GM12878 (cell line): ENCODE results near the gene MYH9. TPM values are rescaled to one million over a fixed set of nuclear protein-coding genes. Genes with fewer than 3 reads are reported as not detected.

ENCODE experiments used
- ATAC-seq: fragments of 200-7000 bp; cut with Tn5 transposase; 3 replicates; pipeline ENCODE4 v1.9.1; 2020; ENCODE audit warnings: mild to moderate bottlenecking, moderate library complexity
- BruUV-seq: library from RNA; stranded (reverse); fragments of 400-500 nt; replicated peaks from 2 replicates; lab custom pipeline; 2021; lab: Mats Ljungman, UMichigan
- CTCF ChIA-PET: fragments of 300-600 bp; sonication (Branson Sonifier 250); formaldehyde crosslinking; extraction: SDS; loops from one replicate; lab custom pipeline; 2021; ENCODE audit warnings: inconsistent platforms; lab: Yijun Ruan, JAX
- POLR2A ChIA-PET: fragments of 350-600 bp; formaldehyde crosslinking; extraction: SDS; loops from one replicate; lab custom pipeline; 2021; ENCODE audit warnings: inconsistent platforms; lab: Charles Lee
- RAD21 ChIA-PET: fragments of 300-600 bp; sonication (Branson Sonifier 250); formaldehyde crosslinking; loops from one replicate; lab custom pipeline; 2023; ENCODE audit warnings: antibody characterized with exemption; ENCODE audit not compliant: unreplicated experiment; lab: Charles Lee
- SMC1A ChIA-PET: fragments of 300-600 bp; sonication (Branson Sonifier 250); formaldehyde crosslinking; loops from one replicate; lab custom pipeline; 2023; ENCODE audit not compliant: unreplicated experiment, uncharacterized antibody; lab: Charles Lee
- DNase-seq: peaks from one replicate; pipeline ENCODE4 v3.0.0-alpha.2; 2011; ENCODE audit warnings: low read depth, low spot score
- FAIRE-seq: peaks from 3 replicates; lab custom pipeline; 2011; peaks lifted over from hg19 to GRCh38; lab: Jason Lieb, UNC
- H2AFZ ChIP-seq: 2 replicates; pipeline ENCODE4 v1.6.0; 2011; ENCODE audit warnings: low read depth, low read length, control low read depth; ENCODE audit not compliant: control insufficient read depth
- H3K27ac ChIP-seq: 2 replicates; pipeline ENCODE4 v1.5.1; 2011; ENCODE audit warnings: control low read depth; ENCODE audit not compliant: control insufficient read depth, insufficient read depth
- H3K27me3 ChIP-seq, 2 experiments: replicated peaks in 1 of 2; 2 replicates each; pipeline versions ENCODE4 v1.6.0 to v1.6.1; 2011; ENCODE audit warnings: low read length in 1 of 2; ENCODE audit not compliant: control insufficient read depth in 2 of 2, insufficient read depth in 2 of 2
- H3K36me3 ChIP-seq, 2 experiments: 2 replicates each; pipeline ENCODE4 v1.5.1; 2011; ENCODE audit warnings: low read length in 1 of 2; ENCODE audit not compliant: control insufficient read depth in 2 of 2, insufficient read depth in 2 of 2
- H3K4me1 ChIP-seq: 2 replicates; pipeline ENCODE4 v1.6.1; 2011; ENCODE audit warnings: mild to moderate bottlenecking, low read length, moderate library complexity, mixed read lengths; ENCODE audit not compliant: control insufficient read depth, insufficient read depth
- H3K4me2 ChIP-seq: 2 replicates; pipeline ENCODE4 v1.6.0; 2011; ENCODE audit warnings: control low read depth; ENCODE audit not compliant: control insufficient read depth, insufficient read depth
- H3K4me3 ChIP-seq: fragments of 200-600 bp; sonication (generic); 2 replicates; pipeline ENCODE4 v1.5.1; 2016
- H3K79me2 ChIP-seq: 2 replicates; pipeline ENCODE4 v1.6.0; 2011; ENCODE audit warnings: low read length; ENCODE audit not compliant: control insufficient read depth, insufficient read depth
- H3K9ac ChIP-seq: 2 replicates; pipeline ENCODE4 v1.8.0; 2011; ENCODE audit warnings: low read length, control low read depth, mixed read lengths; ENCODE audit not compliant: control insufficient read depth, insufficient read depth
- H3K9me3 ChIP-seq: replicated peaks from 3 replicates; pipeline ENCODE4 v1.5.1; 2011; ENCODE audit warnings: mild to moderate bottlenecking, low read length; ENCODE audit not compliant: control insufficient read depth, insufficient read depth
- H4K20me1 ChIP-seq: 2 replicates; pipeline ENCODE4 v1.6.0; 2011; ENCODE audit not compliant: control insufficient read depth, insufficient read depth
- FOS ChIP-seq: IDR thresholded peaks from 3 replicates; pipeline ENCODE4 v1.6.1; 2011; ENCODE audit warnings: borderline replicate concordance; ENCODE audit not compliant: insufficient read length; ENCODE audit errors: extremely low read depth
- GABPA ChIP-seq: IDR thresholded peaks from 2 replicates; pipeline ENCODE4 v1.6.1; 2014; ENCODE audit warnings: antibody characterized with exemption, low read depth, mild to moderate bottlenecking, inconsistent platforms
- IRF4 ChIP-seq: IDR thresholded peaks from 2 replicates; pipeline ENCODE4 v1.6.1; 2011; ENCODE audit warnings: low read depth, low read length
- JUND ChIP-seq: IDR thresholded peaks from 2 replicates; pipeline ENCODE4 v1.6.1; 2012; ENCODE audit warnings: low read depth, mild to moderate bottlenecking, low read length, improper control_type of control experiment, moderate library complexity
- PAX5 ChIP-seq: IDR thresholded peaks from 2 replicates; pipeline ENCODE4 v1.6.1; 2011; ENCODE audit warnings: low read depth, low read length, borderline replicate concordance
- RAD21 ChIP-seq: IDR thresholded peaks from 2 replicates; pipeline ENCODE4 v1.6.1; 2011; ENCODE audit warnings: mild to moderate bottlenecking, low read depth, low read length, moderate library complexity; ENCODE audit not compliant: insufficient read depth
- SMAD5 ChIP-seq: IDR thresholded peaks from 2 replicates; pipeline ENCODE4 v1.6.1; 2016; ENCODE audit warnings: antibody characterized with exemption, low read depth
- SMC3 ChIP-seq: IDR thresholded peaks from 2 replicates; pipeline ENCODE4 v1.6.1; 2011; ENCODE audit warnings: low read length, improper control_type of control experiment, borderline replicate concordance
- SREBF1 ChIP-seq: IDR thresholded peaks from 2 replicates; pipeline ENCODE4 v1.6.1; 2012; ENCODE audit warnings: mild to moderate bottlenecking, low read length
- WGBS: methylation state at CpG from one replicate; pipeline ENCODE4 v1.1.6; 2016; ENCODE audit warnings: low lambda C conversion rate; ENCODE audit not compliant: insufficient replicate concordance, insufficient coverage; ENCODE audit errors: missing lambda C conversion rate; 5-methylcytosine and 5-hydroxymethylcytosine counted together
- in situ Hi-C: fragments of 300-500 bp; cut with MboI; formaldehyde crosslinking; loops from 9 replicates; pipeline ENCODE4 v1.14.3; 2018; ENCODE audit warnings: mixed read lengths
- intact Hi-C: fragments of 100-400 bp; cut with micrococcal nuclease; formaldehyde crosslinking; loops from one replicate; pipeline ENCODE4 v1.14.2; 2022; ENCODE audit not compliant: unreplicated experiment
- polyA plus RNA-seq, 11 experiments: library from polyadenylated mRNA; depleted of rRNA in 4 of 11; unstranded in 6 of 11; stranded (reverse) in 5 of 11; fragments of >200 nt; fragmentation: Nextera tagmentation in 4 of 11; fragmentation: Illumina TruSeq in 1 of 11; extraction: Ambion mirVana in 4 of 11; extraction: Trizol in 1 of 11; gene quantifications; 1 replicate in 1 of 11; 2 replicates in 10 of 11; pipeline versions ENCODE4 v1.2.1 to v1.2.3, GENCODE V29; 2011 to 2016; ENCODE audit warnings: inconsistent platforms in 2 of 11, missing spikeins in 2 of 11, low read depth in 1 of 11
- total RNA-seq, 4 experiments: library from RNA; depleted of rRNA in 3 of 4; stranded (reverse); fragments of >200 nt in 3 of 4; fragmentation: Illumina TruSeq in 1 of 4; extraction: Trizol in 1 of 4; gene quantifications; 2 replicates each; pipeline versions ENCODE4 v1.2.1 to v1.2.3, GENCODE V29; 2013 to 2021
- TF ChIP-seq, protein P1 (sequence below): IDR thresholded peaks from 2 replicates; pipeline ENCODE4 v1.6.1; 2011; ENCODE audit warnings: borderline replicate concordance, low read depth, mild to moderate bottlenecking, moderate library complexity, low read length; ENCODE audit not compliant: insufficient read depth, poor library complexity, severe bottlenecking
- TF ChIP-seq, protein P2 (sequence below): fragments of 450-650 bp; IDR thresholded peaks from 2 replicates; pipeline ENCODE4 v1.6.1; 2017; ENCODE audit warnings: mild to moderate bottlenecking, moderate library complexity
- TF ChIP-seq, protein P3 (sequence below): IDR thresholded peaks from 2 replicates; pipeline ENCODE4 v1.6.1; 2012; ENCODE audit warnings: low read depth, low read length, improper control_type of control experiment

The MYH9 gene
- total and polyA plus RNA-seq, 10 of the 15 experiments (the other 5 are each of a cell fraction or from before 2014, with no cell fraction given), result 5.1 to 525 (median 145) TPM

DNA sequence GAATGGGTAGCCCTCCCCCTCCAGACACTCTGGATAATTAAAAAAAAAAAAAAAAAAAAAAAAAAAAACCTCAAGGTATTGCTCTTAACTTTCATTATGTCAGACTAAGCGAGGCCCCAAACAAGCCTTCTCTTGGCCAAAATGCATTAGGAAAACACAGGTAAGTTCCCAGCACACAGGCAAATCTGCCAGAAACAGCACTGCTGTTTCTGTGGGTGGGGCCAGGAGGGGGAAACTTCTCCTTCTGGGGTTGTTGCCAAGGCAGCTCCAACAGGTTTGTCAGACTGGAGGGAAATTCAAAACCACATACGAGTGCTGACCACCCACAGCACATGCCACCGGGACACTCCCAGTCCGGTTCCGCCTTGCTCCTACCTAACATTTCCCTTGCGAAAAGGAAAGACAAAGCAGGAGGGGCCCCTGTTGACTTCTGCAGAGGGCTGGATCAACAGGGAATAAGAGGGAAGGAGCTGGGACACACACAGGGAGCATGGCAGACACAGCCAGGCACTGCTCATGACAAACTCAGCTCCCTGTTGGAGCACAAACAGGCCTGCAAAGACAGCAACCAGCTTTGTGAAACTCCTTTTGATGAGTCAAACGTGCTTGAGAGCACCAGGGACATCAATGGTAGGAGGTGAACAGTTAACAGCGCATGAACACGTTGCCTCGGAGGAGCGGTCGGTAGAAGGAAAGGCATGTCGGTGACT lies 55.0 kb downstream of the MYH9 start (continued):
- TF ChIP-seq, protein P1, sequence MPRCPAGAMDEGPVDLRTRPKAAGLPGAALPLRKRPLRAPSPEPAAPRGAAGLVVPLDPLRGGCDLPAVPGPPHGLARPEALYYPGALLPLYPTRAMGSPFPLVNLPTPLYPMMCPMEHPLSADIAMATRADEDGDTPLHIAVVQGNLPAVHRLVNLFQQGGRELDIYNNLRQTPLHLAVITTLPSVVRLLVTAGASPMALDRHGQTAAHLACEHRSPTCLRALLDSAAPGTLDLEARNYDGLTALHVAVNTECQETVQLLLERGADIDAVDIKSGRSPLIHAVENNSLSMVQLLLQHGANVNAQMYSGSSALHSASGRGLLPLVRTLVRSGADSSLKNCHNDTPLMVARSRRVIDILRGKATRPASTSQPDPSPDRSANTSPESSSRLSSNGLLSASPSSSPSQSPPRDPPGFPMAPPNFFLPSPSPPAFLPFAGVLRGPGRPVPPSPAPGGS, result no peak
- TF ChIP-seq, all 136 proteins: peak for 25

DNA sequence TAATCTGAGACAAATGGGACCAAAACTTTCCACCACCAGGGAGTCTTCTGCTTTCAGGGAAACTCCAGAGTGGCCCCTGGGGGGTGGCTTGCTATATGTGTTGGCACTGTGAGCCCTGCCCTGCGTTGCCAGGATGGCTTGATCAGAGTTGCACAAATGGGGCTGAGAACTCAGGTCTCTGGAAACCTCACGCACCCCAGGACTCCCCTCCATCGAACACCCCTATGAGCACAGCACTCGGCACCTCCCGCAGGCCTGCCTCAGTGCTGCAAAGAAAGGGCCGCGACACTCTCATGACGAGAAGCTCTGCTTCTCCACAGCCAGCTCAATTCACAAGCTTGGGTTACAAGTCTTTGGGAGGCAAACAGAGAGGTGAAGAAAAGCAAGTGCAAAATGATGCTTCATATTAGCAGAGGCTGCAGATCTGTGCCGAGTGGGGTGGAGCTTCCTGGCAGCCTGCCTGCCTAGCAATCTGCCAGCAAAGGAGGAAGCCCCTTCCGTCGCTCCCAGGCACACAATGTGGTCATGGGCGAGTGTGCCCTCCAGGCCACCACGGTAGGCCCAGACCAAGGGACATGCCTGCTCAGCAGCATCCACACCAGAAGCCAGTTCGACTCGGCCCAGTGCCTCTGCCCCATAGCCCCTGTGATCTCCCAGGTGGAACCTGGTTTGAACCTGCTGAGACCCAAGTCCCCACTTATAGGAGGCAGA lies 55.7 kb downstream of the MYH9 start:
- peaks cover 59% of the 10 kb centered on the region for H3K4me1 ChIP-seq
- ATAC-seq (peak; percentile 45), DNase-seq (peak; percentile 40), FAIRE-seq (peak; percentile 7)
- no peaks in the 10 kb centered on the region for H3K9me3 ChIP-seq
- no peak overlapping the region for H2AFZ ChIP-seq
- peak overlapping the region; percentile 99 for H3K27ac ChIP-seq
- intact Hi-C loops (loop anchor here (1.0 to 5.0 kb wide), 2 partner anchors 54 to 120 kb away; no protein-coding TSS in a partner anchor), in situ Hi-C loops (no loop called here)
- ChIA-PET RAD21 (interaction anchor here (0.7 to 3.0 kb wide), 19 partner anchors 27 to 149 kb away, joined by 3 to 40 read pairs (median 5); partner anchors contain the start of gene TXN2), CTCF (interaction anchor here (0.7 to 3.7 kb wide), 13 partner anchors 11 to 155 kb away, joined by 3 to 17 read pairs (median 6); partner anchors contain the start of genes APOL2 and MYH9), POLR2A (interaction anchor here (0.8 to 3.8 kb wide), 13 partner anchors 11 to 150 kb away, joined by 3 to 53 read pairs (median 4); partner anchors contain the start of genes MYH9 and TXN2), SMC1A (interaction anchor here (0.7 to 3.4 kb wide), 22 partner anchors 11 to 169 kb away, joined by 3 to 24 read pairs (median 6); partner anchors contain the start of gene MYH9)
- BruUV-seq, result TSS peak; percentile 94
- WGBS, result under 1% methylated on average over 15 of the region's 15 CpGs
- peak overlapping the region; percentile 59; the same call in 1 of the 2 replicates for H3K4me3 ChIP-seq
- H3K79me2 ChIP-seq, result peaks cover 72% of the 10 kb centered on the region
- H3K36me3 ChIP-seq, result peaks cover 32 to 49% of the 10 kb centered on the region in 2 experiments
- peak overlapping the region; percentile 83 for H3K9ac ChIP-seq
- peak overlapping the region; percentile 98 for H3K4me2 ChIP-seq
- no peaks in the 10 kb centered on the region for H3K27me3 ChIP-seq
- H4K20me1 ChIP-seq, result no peaks in the 10 kb centered on the region
- TF ChIP-seq SMAD5 (no peak), SMC3 (no peak), JUND (no peak), RAD21 (no peak), FOS (no peak), GABPA (no peak), SREBF1 (no peak), IRF4 (0 out of 2 replicates have a peak, but pooled peaks have one; percentile 12), PAX5 (peak; percentile 71; the same call in 1 of the 2 replicates)
- TF ChIP-seq, protein P2, sequence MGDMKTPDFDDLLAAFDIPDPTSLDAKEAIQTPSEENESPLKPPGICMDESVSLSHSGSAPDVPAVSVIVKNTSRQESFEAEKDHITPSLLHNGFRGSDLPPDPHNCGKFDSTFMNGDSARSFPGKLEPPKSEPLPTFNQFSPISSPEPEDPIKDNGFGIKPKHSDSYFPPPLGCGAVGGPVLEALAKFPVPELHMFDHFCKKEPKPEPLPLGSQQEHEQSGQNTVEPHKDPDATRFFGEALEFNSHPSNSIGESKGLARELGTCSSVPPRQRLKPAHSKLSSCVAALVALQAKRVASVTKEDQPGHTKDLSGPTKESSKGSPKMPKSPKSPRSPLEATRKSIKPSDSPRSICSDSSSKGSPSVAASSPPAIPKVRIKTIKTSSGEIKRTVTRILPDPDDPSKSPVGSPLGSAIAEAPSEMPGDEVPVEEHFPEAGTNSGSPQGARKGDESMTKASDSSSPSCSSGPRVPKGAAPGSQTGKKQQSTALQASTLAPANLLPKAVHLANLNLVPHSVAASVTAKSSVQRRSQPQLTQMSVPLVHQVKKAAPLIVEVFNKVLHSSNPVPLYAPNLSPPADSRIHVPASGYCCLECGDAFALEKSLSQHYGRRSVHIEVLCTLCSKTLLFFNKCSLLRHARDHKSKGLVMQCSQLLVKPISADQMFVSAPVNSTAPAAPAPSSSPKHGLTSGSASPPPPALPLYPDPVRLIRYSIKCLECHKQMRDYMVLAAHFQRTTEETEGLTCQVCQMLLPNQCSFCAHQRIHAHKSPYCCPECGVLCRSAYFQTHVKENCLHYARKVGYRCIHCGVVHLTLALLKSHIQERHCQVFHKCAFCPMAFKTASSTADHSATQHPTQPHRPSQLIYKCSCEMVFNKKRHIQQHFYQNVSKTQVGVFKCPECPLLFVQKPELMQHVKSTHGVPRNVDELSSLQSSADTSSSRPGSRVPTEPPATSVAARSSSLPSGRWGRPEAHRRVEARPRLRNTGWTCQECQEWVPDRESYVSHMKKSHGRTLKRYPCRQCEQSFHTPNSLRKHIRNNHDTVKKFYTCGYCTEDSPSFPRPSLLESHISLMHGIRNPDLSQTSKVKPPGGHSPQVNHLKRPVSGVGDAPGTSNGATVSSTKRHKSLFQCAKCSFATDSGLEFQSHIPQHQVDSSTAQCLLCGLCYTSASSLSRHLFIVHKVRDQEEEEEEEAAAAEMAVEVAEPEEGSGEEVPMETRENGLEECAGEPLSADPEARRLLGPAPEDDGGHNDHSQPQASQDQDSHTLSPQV, result no peak
- TF ChIP-seq, protein P3, sequence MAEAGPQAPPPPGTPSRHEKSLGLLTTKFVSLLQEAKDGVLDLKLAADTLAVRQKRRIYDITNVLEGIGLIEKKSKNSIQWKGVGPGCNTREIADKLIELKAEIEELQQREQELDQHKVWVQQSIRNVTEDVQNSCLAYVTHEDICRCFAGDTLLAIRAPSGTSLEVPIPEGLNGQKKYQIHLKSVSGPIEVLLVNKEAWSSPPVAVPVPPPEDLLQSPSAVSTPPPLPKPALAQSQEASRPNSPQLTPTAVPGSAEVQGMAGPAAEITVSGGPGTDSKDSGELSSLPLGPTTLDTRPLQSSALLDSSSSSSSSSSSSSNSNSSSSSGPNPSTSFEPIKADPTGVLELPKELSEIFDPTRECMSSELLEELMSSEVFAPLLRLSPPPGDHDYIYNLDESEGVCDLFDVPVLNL, result no peak
